CD14-positive monocyte (primary cell): ENCODE data around the gene GSDME. TPM values are rescaled to one million over a fixed set of nuclear protein-coding genes. Genes with fewer than 3 reads are reported as not detected.

Experiments
- DNase-seq, 3 donors: peaks; one replicate each; pipeline ENCODE4 v3.0.0-alpha.2; 2011 to 2022
- H2AFZ ChIP-seq: 2 replicates; pipeline ENCODE4 v1.6.0; 2012; ENCODE audit warnings: mild to moderate bottlenecking, low read depth, low read length, inconsistent platforms; ENCODE audit not compliant: insufficient read depth, poor library complexity, severe bottlenecking
- H3K27ac ChIP-seq, 2 donors: 1 replicate in 1 of 2; 2 replicates in 1 of 2; pipeline ENCODE4 v1.5.1; 2012 to 2013; ENCODE audit warnings: low read length in 2 of 2, control low read depth in 1 of 2, inconsistent platforms in 1 of 2, low read depth in 1 of 2, mild to moderate bottlenecking in 1 of 2
- H3K27me3 ChIP-seq, 2 donors: one replicate each; pipeline versions ENCODE4 v1.6.0 to v1.6.1; 2011 to 2013; ENCODE audit warnings: low read length in 2 of 2; ENCODE audit not compliant: control insufficient read depth in 2 of 2, insufficient read depth in 2 of 2
- H3K36me3 ChIP-seq, 2 donors: replicated peaks in 1 of 2; 1 replicate in 1 of 2; 2 replicates in 1 of 2; pipeline versions ENCODE4 v1.5.1 to v1.6.1; 2012 to 2013; ENCODE audit warnings: low read length in 2 of 2, control low read depth in 1 of 2, inconsistent platforms in 1 of 2, mild to moderate bottlenecking in 1 of 2; ENCODE audit not compliant: insufficient read depth in 2 of 2, control insufficient read depth in 1 of 2
- H3K4me1 ChIP-seq, 2 donors: 1 replicate in 1 of 2; 2 replicates in 1 of 2; pipeline versions ENCODE4 v1.5.1 to v1.6.1; 2012 to 2013; ENCODE audit warnings: low read length in 2 of 2, control low read depth in 1 of 2, inconsistent platforms in 1 of 2, mild to moderate bottlenecking in 1 of 2, moderate library complexity in 1 of 2; ENCODE audit not compliant: insufficient read depth in 2 of 2, control insufficient read depth in 1 of 2
- H3K4me2 ChIP-seq: replicated peaks from 2 replicates; pipeline ENCODE3; 2012; ENCODE audit warnings: low read length, moderate library complexity, mild to moderate bottlenecking; ENCODE audit not compliant: poor library complexity, severe bottlenecking; ENCODE audit errors: extremely low read depth
- H3K4me3 ChIP-seq, 3 experiments: fragments of 200-600 bp in 1 of 3; sonication (generic) in 1 of 3; replicated peaks in 1 of 3; 1 replicate in 2 of 3; 2 replicates in 1 of 3; pipeline ENCODE4 v1.5.1; 2011 to 2013; ENCODE audit warnings: low read length in 3 of 3, mild to moderate bottlenecking in 3 of 3, control low read depth in 2 of 3, low read depth in 2 of 3, inconsistent platforms in 1 of 3, moderate library complexity in 1 of 3
- H3K79me2 ChIP-seq: 2 replicates; pipeline ENCODE4 v1.6.0; 2012; ENCODE audit warnings: mild to moderate bottlenecking, control low read depth, inconsistent platforms, low read length, moderate library complexity; ENCODE audit not compliant: insufficient read depth
- H3K9ac ChIP-seq: 2 replicates; pipeline ENCODE4 v1.6.0; 2017; ENCODE audit warnings: low read length, mild to moderate bottlenecking; ENCODE audit not compliant: insufficient read depth, poor library complexity, severe bottlenecking
- H3K9me3 ChIP-seq, 2 donors: replicated peaks in 1 of 2; 1 replicate in 1 of 2; 2 replicates in 1 of 2; pipeline versions ENCODE4 v1.5.1 to v1.6.1; 2012 to 2013; ENCODE audit warnings: low read length in 2 of 2, control low read depth in 1 of 2; ENCODE audit not compliant: control insufficient read depth in 1 of 2, insufficient read depth in 1 of 2
- H4K20me1 ChIP-seq: 2 replicates; pipeline ENCODE4 v1.6.0; 2012; ENCODE audit warnings: mild to moderate bottlenecking, low read length, control low read depth, moderate library complexity; ENCODE audit not compliant: insufficient read depth
- H3K27ac Mint-ChIP-seq, 7 donors: one replicate each; pipeline ENCODE4 v1.8.0; 2020; ENCODE audit warnings: mild to moderate bottlenecking in 7 of 7, mixed read lengths in 7 of 7, moderate library complexity in 6 of 7, inconsistent platforms in 2 of 7
- H3K27me3 Mint-ChIP-seq, 3 donors: one replicate each; pipeline ENCODE4 v1.8.0; 2021 to 2022; ENCODE audit warnings: low read depth in 3 of 3, mild to moderate bottlenecking in 3 of 3, mixed read lengths in 3 of 3, moderate library complexity in 3 of 3, inconsistent platforms in 1 of 3
- H3K36me3 Mint-ChIP-seq, 2 donors: one replicate each; pipeline ENCODE4 v1.8.0; 2020; ENCODE audit warnings: mixed read lengths in 2 of 2, inconsistent platforms in 1 of 2, mild to moderate bottlenecking in 1 of 2
- H3K4me1 Mint-ChIP-seq: one replicate; pipeline ENCODE4 v1.8.0; 2020; ENCODE audit warnings: mild to moderate bottlenecking, mixed read lengths
- H3K4me3 Mint-ChIP-seq, 2 donors: one replicate each; pipeline ENCODE4 v1.8.0; 2020; ENCODE audit warnings: mild to moderate bottlenecking in 2 of 2, mixed read lengths in 2 of 2, moderate library complexity in 1 of 2
- H3K9me3 Mint-ChIP-seq, 7 donors: one replicate each; pipeline ENCODE4 v1.8.0; 2020 to 2022; ENCODE audit warnings: mixed read lengths in 7 of 7, mild to moderate bottlenecking in 6 of 7, moderate library complexity in 6 of 7, inconsistent platforms in 2 of 7
- CTCF ChIP-seq: fragments of 200-600 bp; IDR thresholded peaks from one replicate; pipeline ENCODE4 v1.8.0; 2022; ENCODE audit warnings: antibody characterized with exemption, mild to moderate bottlenecking
- WGBS: methylation state at CpG from one replicate; pipeline ENCODE4 v1.1.5; 2013; ENCODE audit warnings: missing lambda C conversion rate; ENCODE audit not compliant: insufficient coverage; 5-methylcytosine and 5-hydroxymethylcytosine counted together
- intact Hi-C, 2 donors: fragments of 100-400 bp; cut with micrococcal nuclease; formaldehyde crosslinking; loops; one replicate each; pipeline versions ENCODE4 v1.15.0 to v1.15.1; 2023
- polyA plus RNA-seq, 3 donors: library from polyadenylated mRNA; depleted of rRNA in 1 of 3; unstranded in 2 of 3; stranded (reverse) in 1 of 3; fragments of 300-500 nt in 2 of 3; fragments of >200 nt in 1 of 3; fragmentation: Illumina TruSeq in 2 of 3; gene quantifications; 1 replicate in 2 of 3; 2 replicates in 1 of 3; pipeline ENCODE4 v1.2.3, GENCODE V29; 2012 to 2021

The GSDME gene
- polyA plus RNA-seq, 3 donors, result 1.3 to 2.3 TPM; not detected in 1

- intact Hi-C loops, result no loop called here
- TF ChIP-seq CTCF, result no peak
- Histone ChIP-seq H3K27me3 (no peaks in the 10 kb centered on the region), H3K4me1 (peaks cover 0 to 3% of the 10 kb centered on the region in 2 donors), H4K20me1 (no peaks in the 10 kb centered on the region), H3K9ac (no peak overlapping the region), H2AFZ (no peak overlapping the region), H3K79me2 (no peaks in the 10 kb centered on the region), H3K4me2 (no peak overlapping the region), H3K9me3 (no peaks in the 10 kb centered on the region), H3K36me3 (no peaks in the 10 kb centered on the region), H3K27ac (no peak overlapping the region), H3K4me3 (no peak overlapping the region)
- no peaks in the 10 kb centered on the region for H3K36me3 Mint-ChIP-seq
- H3K4me1 Mint-ChIP-seq, result peaks cover 5% of the 10 kb centered on the region
- no peaks in the 10 kb centered on the region for H3K27me3 Mint-ChIP-seq
- H3K27ac Mint-ChIP-seq, result no peak overlapping the region
- no peak for DNase-seq
- peaks cover 0 to 2% (median 0%) of the 10 kb centered on the region in 7 donors for H3K9me3 Mint-ChIP-seq
- H3K4me3 Mint-ChIP-seq, result no peak overlapping the region
Measured at GRCh38 chr7:24657980-24658379, 99.3 kb downstream of the GSDME start.

- Mint-ChIP-seq H3K4me3 (no peak overlapping the region), H3K36me3 (no peaks in the 10 kb centered on the region), H3K4me1 (peaks cover 10% of the 10 kb centered on the region), H3K27me3 (no peaks in the 10 kb centered on the region), H3K27ac (no peak overlapping the region), H3K9me3 (no peaks in the 10 kb centered on the region)
- intact Hi-C loops, result no loop called here
- DNase-seq, result no peak
- Histone ChIP-seq H3K4me2 (no peak overlapping the region), H3K9me3 (no peaks in the 10 kb centered on the region), H3K36me3 (no peaks in the 10 kb centered on the region), H2AFZ (no peak overlapping the region), H3K79me2 (no peaks in the 10 kb centered on the region), H4K20me1 (no peaks in the 10 kb centered on the region), H3K4me3 (no peak overlapping the region), H3K27ac (no peak overlapping the region), H3K9ac (no peak overlapping the region), H3K4me1 (peaks cover 0 to 3% of the 10 kb centered on the region in 2 donors), H3K27me3 (no peaks in the 10 kb centered on the region)
- 97% methylated on average over 5 of the region's 6 CpGs for WGBS
- TF ChIP-seq CTCF, result no peak
Measured at GRCh38 chr7:24656608-24657007, 100.7 kb downstream of the GSDME start.
